ENCODE results near the gene IFITM10. TPM values are rescaled to one million over a fixed set of nuclear protein-coding genes. Genes with fewer than 3 reads are reported as not detected.

The IFITM10 gene
- total RNA-seq, 4 donors from 2014 or later: 0.13 to 0.85 (median 0.31) TPM; not detected in 1

DNA sequence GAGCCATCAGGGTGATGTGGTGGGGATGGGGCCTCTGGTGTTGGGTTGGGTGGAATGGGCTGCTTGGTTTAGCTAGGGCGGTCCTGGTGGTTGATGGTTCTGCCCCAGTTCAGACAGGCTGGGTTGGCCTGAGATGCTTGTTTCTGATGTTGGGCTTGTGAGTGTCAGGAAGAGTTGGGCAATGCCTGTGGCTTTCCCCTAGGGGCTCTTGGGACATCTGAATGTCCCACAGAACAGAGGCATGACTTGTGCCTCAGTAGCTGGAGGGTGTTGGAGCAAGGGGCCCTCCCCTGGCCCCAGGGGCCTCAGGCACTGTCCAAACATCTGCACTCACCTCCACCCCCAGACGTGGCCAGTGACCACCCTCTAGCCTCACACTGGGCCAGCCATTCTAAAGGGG is 27.3 kb upstream of the IFITM10 start:
- H3K36me3 ChIP-seq: no peaks in the 10 kb centered on the region
- peaks cover 0 to 6% (median 0%) of the 10 kb centered on the region in 3 donors for H3K9me3 ChIP-seq
- no peak overlapping the region for H3K27ac ChIP-seq
- peaks cover 31% of the 10 kb centered on the region for H3K27me3 ChIP-seq
- ATAC-seq: no peak
- TF ChIP-seq, protein P1, sequence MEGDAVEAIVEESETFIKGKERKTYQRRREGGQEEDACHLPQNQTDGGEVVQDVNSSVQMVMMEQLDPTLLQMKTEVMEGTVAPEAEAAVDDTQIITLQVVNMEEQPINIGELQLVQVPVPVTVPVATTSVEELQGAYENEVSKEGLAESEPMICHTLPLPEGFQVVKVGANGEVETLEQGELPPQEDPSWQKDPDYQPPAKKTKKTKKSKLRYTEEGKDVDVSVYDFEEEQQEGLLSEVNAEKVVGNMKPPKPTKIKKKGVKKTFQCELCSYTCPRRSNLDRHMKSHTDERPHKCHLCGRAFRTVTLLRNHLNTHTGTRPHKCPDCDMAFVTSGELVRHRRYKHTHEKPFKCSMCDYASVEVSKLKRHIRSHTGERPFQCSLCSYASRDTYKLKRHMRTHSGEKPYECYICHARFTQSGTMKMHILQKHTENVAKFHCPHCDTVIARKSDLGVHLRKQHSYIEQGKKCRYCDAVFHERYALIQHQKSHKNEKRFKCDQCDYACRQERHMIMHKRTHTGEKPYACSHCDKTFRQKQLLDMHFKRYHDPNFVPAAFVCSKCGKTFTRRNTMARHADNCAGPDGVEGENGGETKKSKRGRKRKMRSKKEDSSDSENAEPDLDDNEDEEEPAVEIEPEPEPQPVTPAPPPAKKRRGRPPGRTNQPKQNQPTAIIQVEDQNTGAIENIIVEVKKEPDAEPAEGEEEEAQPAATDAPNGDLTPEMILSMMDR (IDR thresholded peaks at IDR 0.05): no peak
- TF ChIP-seq POLR2A (IDR thresholded peaks at IDR 0.05) (no peak), EP300 (IDR thresholded peaks at IDR 0.05) (no peak), POLR2AphosphoS5 (IDR thresholded peaks at IDR 0.05) (no peak)
- no peak overlapping the region for H3K4me3 ChIP-seq
- peaks cover 0 to 6% (median 0%) of the 10 kb centered on the region in 3 donors for H3K4me1 ChIP-seq
- no CpG with 5 or more reads among the region's 2 CpGs for WGBS, 2 donors (ENCODE audit: low coverage in 1 of 2)

DNA sequence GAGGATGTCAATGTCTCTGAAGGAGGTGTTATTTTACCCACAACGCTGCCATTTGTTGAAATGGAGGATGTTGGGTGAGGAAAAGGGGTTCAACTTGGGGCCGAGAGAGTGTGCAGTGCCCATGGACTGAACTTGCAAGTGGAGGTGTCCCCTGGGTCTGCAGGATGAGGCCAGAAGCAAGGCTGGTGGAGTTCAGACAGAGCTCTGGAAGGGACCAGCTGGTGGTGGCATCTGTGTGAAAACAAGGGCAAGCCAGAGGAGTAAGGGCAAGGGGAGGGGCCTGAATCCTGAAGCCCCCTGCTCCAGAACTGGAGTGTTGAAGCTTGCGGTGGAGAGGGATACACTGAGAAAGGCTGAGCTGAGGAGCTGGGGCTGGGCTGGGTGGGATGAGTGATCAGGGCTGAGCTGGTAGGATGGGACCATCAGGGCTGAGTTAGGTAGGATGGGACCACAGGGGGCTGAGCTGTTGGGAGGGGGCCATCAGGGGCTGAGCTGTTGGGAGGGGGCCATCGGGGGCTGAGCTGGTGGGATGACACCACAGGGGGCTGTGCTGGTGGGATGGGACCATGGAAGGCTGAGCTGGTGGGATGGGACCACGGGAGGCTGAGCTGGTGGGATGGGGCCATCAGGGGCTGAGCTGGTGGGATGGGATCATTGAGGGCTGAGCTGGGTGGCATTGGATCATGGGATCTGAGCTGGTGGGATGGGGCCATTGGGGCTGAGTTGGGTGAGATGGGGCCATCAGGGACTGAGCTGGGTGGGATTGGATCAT is 26.7 kb upstream of the IFITM10 start:
- H3K9me3 ChIP-seq: peaks cover 0 to 6% (median 0%) of the 10 kb centered on the region in 3 donors
- WGBS, 2 donors (ENCODE audit: low coverage in 1 of 2): 86 to 88% methylated on average over 3 to 4 of the region's 5 CpGs
- ATAC-seq: no peak

GRCh38 chr11:1776331-1776851 is 26.0 kb upstream of the IFITM10 start:
- 76 to 93% methylated on average over 10 to 11 of the region's 11 CpGs for WGBS, 2 donors (ENCODE audit: low coverage in 1 of 2)
- Histone ChIP-seq H3K9me3 (peaks cover 0 to 6% (median 0%) of the 10 kb centered on the region in 3 donors), H3K27me3 (peaks cover 31% of the 10 kb centered on the region), H3K4me1 (peaks cover 0 to 14% (median 5%) of the 10 kb centered on the region in 3 donors), H3K36me3 (no peaks in the 10 kb centered on the region), H3K27ac (no peak overlapping the region), H3K4me3 (no peak overlapping the region)
- TF ChIP-seq POLR2A (IDR thresholded peaks at IDR 0.05): no peak
- no peak for TF ChIP-seq POLR2AphosphoS5 (IDR thresholded peaks at IDR 0.05)
- TF ChIP-seq, protein P1 (IDR thresholded peaks at IDR 0.05): no peak
- no peak for TF ChIP-seq EP300 (IDR thresholded peaks at IDR 0.05)
- ATAC-seq: no peak

More for the DNA sequence above, 26.7 kb upstream of the IFITM10 start:
- TF ChIP-seq EP300 (IDR thresholded peaks at IDR 0.05) (no peak), POLR2A (IDR thresholded peaks at IDR 0.05) (no peak), POLR2AphosphoS5 (IDR thresholded peaks at IDR 0.05) (no peak)
- TF ChIP-seq, protein P1 (IDR thresholded peaks at IDR 0.05): no peak
- peaks cover 31% of the 10 kb centered on the region for H3K27me3 ChIP-seq
- peaks cover 0 to 12% (median 5%) of the 10 kb centered on the region in 3 donors for H3K4me1 ChIP-seq
- H3K27ac ChIP-seq: no peak overlapping the region
- no peak overlapping the region for H3K4me3 ChIP-seq
- no peaks in the 10 kb centered on the region for H3K36me3 ChIP-seq

- ATAC-seq: no peak
- no peak overlapping the region for H3K4me3 ChIP-seq
- no peak for TF ChIP-seq EP300 (IDR thresholded peaks at IDR 0.05)
- no peak for TF ChIP-seq POLR2A (IDR thresholded peaks at IDR 0.05)
- TF ChIP-seq POLR2AphosphoS5 (IDR thresholded peaks at IDR 0.05): no peak
- TF ChIP-seq, protein P1 (IDR thresholded peaks at IDR 0.05): no peak
- no peaks in the 10 kb centered on the region for H3K36me3 ChIP-seq
- WGBS, 2 donors (ENCODE audit: low coverage in 1 of 2): 60 to 74% methylated on average over 1 to 9 of the region's 12 CpGs
- peaks cover 29% of the 10 kb centered on the region for H3K27me3 ChIP-seq
- H3K4me1 ChIP-seq: peaks cover 0 to 14% (median 5%) of the 10 kb centered on the region in 3 donors
- H3K27ac ChIP-seq: no peak overlapping the region
- H3K9me3 ChIP-seq: peaks cover 0 to 6% (median 0%) of the 10 kb centered on the region in 3 donors
Observed at GRCh38 chr11:1774886-1775285, 24.5 kb upstream of the IFITM10 start.
